OCI-LY7 (cell line): ENCODE data around the gene FRMD7. TPM values are rescaled to one million over a fixed set of nuclear protein-coding genes. Genes with fewer than 3 reads are reported as not detected.

Experiments used
- BruUV-seq: library from RNA; stranded (reverse); fragments of 400-500 nt; replicated peaks from 2 replicates; lab custom pipeline; 2021; lab: Mats Ljungman, UMichigan
- CTCF ChIA-PET: fragments of 300-600 bp; sonication (Branson Sonifier 250); formaldehyde crosslinking; loops from one replicate; lab custom pipeline; 2022; ENCODE audit warnings: antibody characterized with exemption; ENCODE audit not compliant: unreplicated experiment; lab: Charles Lee
- POLR2A ChIA-PET: fragments of 300-600 bp; sonication (Branson Sonifier 250); formaldehyde crosslinking; loops from one replicate; lab custom pipeline; 2022; ENCODE audit warnings: antibody characterized with exemption; lab: Charles Lee
- DNase-seq: peaks from one replicate; pipeline ENCODE4 v3.0.0-alpha.2; 2015; ENCODE audit warnings: low spot score
- H2AFZ ChIP-seq: fragments of 200-600 bp; sonication (generic), shearing (Covaris generic); 2 replicates; pipeline ENCODE4 v1.6.1; 2014; ENCODE audit warnings: mild to moderate bottlenecking, antibody characterized with exemption, low read length, moderate library complexity
- H3K27ac ChIP-seq: fragments of 200-600 bp; sonication (generic); 2 replicates; pipeline ENCODE4 v1.5.1; 2014; ENCODE audit warnings: mixed run types, low read depth, mild to moderate bottlenecking, moderate library complexity, low read length, inconsistent platforms; ENCODE audit not compliant: poor library complexity, severe bottlenecking
- H3K36me3 ChIP-seq: fragments of 200-600 bp; sonication (generic); 2 replicates; pipeline ENCODE4 v1.6.1; 2014; ENCODE audit warnings: mild to moderate bottlenecking, antibody characterized with exemption, low read length, moderate library complexity, mixed read lengths; ENCODE audit not compliant: insufficient read depth
- H3K4me1 ChIP-seq: fragments of 200-600 bp; sonication (generic); 2 replicates; pipeline ENCODE4 v1.5.1; 2014; ENCODE audit warnings: mild to moderate bottlenecking, low read length; ENCODE audit not compliant: insufficient read depth, poor library complexity, severe bottlenecking
- H3K4me2 ChIP-seq: fragments of 200-600 bp; sonication (generic); 2 replicates; pipeline ENCODE4 v1.6.1; 2014; ENCODE audit warnings: mild to moderate bottlenecking, low read length
- H3K4me3 ChIP-seq: fragments of 200-600 bp; sonication (generic); 2 replicates; pipeline ENCODE4 v1.5.1; 2014; ENCODE audit warnings: mild to moderate bottlenecking, low read depth, low read length; ENCODE audit not compliant: poor library complexity, severe bottlenecking
- H3K79me2 ChIP-seq: fragments of 200-600 bp; sonication (generic); 2 replicates; pipeline ENCODE4 v1.6.1; 2016; ENCODE audit warnings: low read depth, mild to moderate bottlenecking, low read length, moderate library complexity, mixed read lengths; ENCODE audit not compliant: insufficient read depth
- H3K9me2 ChIP-seq: fragments of 200-600 bp; sonication (generic); 2 replicates; pipeline ENCODE4 v1.6.1; 2016; ENCODE audit warnings: mild to moderate bottlenecking, low read length, mixed read lengths; ENCODE audit not compliant: insufficient read depth
- H3K9me3 ChIP-seq: fragments of 200-600 bp; sonication (generic); 2 replicates; pipeline ENCODE4 v1.6.1; 2014; ENCODE audit warnings: mild to moderate bottlenecking, mixed run types, low read length, mixed read lengths
- H4K20me1 ChIP-seq: fragments of 200-600 bp; sonication (generic); 2 replicates; pipeline ENCODE4 v1.6.1; 2014; ENCODE audit warnings: mild to moderate bottlenecking, antibody characterized with exemption, low read length, moderate library complexity, mixed read lengths; ENCODE audit not compliant: insufficient read depth
- EZH2phosphoT487 ChIP-seq: fragments of 200-600 bp; sonication (generic); IDR thresholded peaks from 2 replicates; pipeline ENCODE4 v1.6.1; 2018; ENCODE audit warnings: low read depth, borderline replicate concordance, mild to moderate bottlenecking, mixed run types, antibody characterized with exemption, low read length, moderate library complexity, mixed read lengths
- intact Hi-C: fragments of 100-400 bp; cut with micrococcal nuclease; formaldehyde crosslinking; loops from one replicate; pipeline ENCODE4 v1.10.0; 2022; ENCODE audit not compliant: unreplicated experiment
- total RNA-seq, 2 experiments: library from RNA; depleted of rRNA in 1 of 2; stranded (reverse); fragments of >200 nt in 1 of 2; shearing (Covaris generic) in 1 of 2; gene quantifications; 2 replicates each; pipeline ENCODE4 v1.2.3, GENCODE V29; 2014 to 2022
- TF ChIP-seq, protein P1 (sequence below): fragments of 200-600 bp; sonication (generic); conservative IDR thresholded peaks from 2 replicates; pipeline ENCODE4 v1.5.1; 2014; ENCODE audit warnings: mild to moderate bottlenecking, antibody characterized with exemption, low read length, moderate library complexity, mixed read lengths

FRMD7 gene
- total RNA-seq, 2 experiments from 2014 or later, result not detected

DNA sequence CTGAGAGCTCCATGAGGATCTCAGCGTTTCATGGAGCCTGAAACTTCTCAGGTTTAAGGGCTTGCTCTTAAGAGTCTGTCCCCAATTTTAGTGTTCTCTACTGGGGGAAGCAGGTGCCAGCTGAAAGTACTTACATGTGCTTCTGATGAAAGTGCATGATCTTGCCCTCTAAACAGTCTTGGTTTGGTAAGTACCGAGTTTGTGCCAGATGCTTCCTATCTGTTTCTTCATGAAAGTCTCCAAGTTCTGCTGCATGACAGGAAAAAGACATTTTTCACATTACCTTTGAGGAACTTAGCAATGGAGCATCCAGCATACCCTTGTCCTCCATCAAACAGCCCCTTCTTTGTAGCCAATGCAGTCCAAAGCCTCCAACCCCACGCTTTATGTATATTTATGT, 42.0 kb downstream of the FRMD7 start:
- no peaks in the 10 kb centered on the region for H3K36me3 ChIP-seq
- no peaks in the 10 kb centered on the region for H3K79me2 ChIP-seq
- H2AFZ ChIP-seq, result no peak overlapping the region
- BruUV-seq, result no TSS peak
- ChIA-PET CTCF (no interaction called here), POLR2A (no interaction called here)
- TF ChIP-seq, protein P1, sequence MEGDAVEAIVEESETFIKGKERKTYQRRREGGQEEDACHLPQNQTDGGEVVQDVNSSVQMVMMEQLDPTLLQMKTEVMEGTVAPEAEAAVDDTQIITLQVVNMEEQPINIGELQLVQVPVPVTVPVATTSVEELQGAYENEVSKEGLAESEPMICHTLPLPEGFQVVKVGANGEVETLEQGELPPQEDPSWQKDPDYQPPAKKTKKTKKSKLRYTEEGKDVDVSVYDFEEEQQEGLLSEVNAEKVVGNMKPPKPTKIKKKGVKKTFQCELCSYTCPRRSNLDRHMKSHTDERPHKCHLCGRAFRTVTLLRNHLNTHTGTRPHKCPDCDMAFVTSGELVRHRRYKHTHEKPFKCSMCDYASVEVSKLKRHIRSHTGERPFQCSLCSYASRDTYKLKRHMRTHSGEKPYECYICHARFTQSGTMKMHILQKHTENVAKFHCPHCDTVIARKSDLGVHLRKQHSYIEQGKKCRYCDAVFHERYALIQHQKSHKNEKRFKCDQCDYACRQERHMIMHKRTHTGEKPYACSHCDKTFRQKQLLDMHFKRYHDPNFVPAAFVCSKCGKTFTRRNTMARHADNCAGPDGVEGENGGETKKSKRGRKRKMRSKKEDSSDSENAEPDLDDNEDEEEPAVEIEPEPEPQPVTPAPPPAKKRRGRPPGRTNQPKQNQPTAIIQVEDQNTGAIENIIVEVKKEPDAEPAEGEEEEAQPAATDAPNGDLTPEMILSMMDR, result no peak
- TF ChIP-seq EZH2phosphoT487, result no peak
- no peak for DNase-seq
- H3K4me1 ChIP-seq, result no peaks in the 10 kb centered on the region
- H4K20me1 ChIP-seq, result no peaks in the 10 kb centered on the region
- H3K4me3 ChIP-seq, result no peak overlapping the region
- intact Hi-C loops, result no loop called here
- no peak overlapping the region for H3K4me2 ChIP-seq
- no peak overlapping the region for H3K27ac ChIP-seq
- H3K9me3 ChIP-seq, result no peaks in the 10 kb centered on the region
- H3K9me2 ChIP-seq, result no peaks in the 10 kb centered on the region

DNA sequence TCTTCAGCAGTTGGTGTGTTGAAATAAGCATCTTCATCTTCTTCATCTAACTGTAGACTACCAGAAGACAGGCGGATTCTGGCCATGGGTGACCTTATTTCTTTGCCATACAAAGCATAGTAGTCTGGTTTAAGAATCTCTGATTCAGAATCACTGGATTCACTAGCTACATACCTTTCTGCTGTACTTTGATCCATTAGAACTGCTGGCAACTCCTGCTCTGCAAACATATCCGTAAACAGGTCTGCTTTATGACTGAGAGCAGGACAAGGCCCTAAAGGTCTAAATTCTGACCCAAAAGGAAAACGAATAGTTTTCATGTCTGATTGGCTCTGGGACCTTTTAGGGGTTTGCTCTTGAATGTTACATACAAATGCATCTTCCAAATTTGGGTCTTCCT, 49.9 kb downstream of the FRMD7 start:
- Histone ChIP-seq H3K36me3 (peaks cover 11% of the 10 kb centered on the region; the same call in 1 of the 2 replicates), H3K4me2 (no peak overlapping the region), H2AFZ (no peak overlapping the region), H4K20me1 (no peaks in the 10 kb centered on the region), H3K79me2 (no peaks in the 10 kb centered on the region), H3K27ac (no peak overlapping the region), H3K4me3 (no peak overlapping the region), H3K4me1 (no peaks in the 10 kb centered on the region), H3K9me2 (no peaks in the 10 kb centered on the region), H3K9me3 (no peaks in the 10 kb centered on the region)
- intact Hi-C loops, result no loop called here
- CTCF ChIA-PET, result interaction anchor here (1.5 kb wide), 1 partner anchor 11 kb away, joined by 4 read pairs; no protein-coding TSS in a partner anchor
- POLR2A ChIA-PET, result interaction anchor here (1.0 kb wide), 1 partner anchor 19 kb away, joined by 5 read pairs; no protein-coding TSS in a partner anchor
- DNase-seq, result no peak
- no TSS peak for BruUV-seq
- no peak for TF ChIP-seq EZH2phosphoT487
- TF ChIP-seq, protein P1, result no peak

DNA sequence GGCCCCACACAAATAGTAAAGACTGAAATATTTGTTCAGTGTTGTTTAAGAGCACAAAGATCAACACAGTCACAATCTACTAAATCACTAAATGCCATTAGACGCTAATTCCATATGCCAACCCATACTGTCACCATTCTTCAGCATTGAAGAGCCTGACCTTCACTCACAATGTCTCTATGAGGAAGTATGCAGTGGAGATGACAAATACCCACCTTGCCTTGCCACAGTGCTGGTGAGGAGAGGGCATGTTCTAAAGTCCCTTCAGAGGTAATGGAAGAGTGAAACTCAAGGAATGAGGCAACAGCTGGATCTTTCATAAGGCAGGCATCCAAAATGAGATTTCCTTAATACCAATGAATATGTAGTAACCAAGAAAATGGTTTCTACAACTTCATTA, 50.4 kb downstream of the FRMD7 start:
- CTCF ChIA-PET, result no interaction called here

More for the DNA sequence above, 50.4 kb downstream of the FRMD7 start:
- Histone ChIP-seq H3K4me2 (no peak overlapping the region), H3K9me2 (no peaks in the 10 kb centered on the region), H3K27ac (no peak overlapping the region), H3K4me1 (no peaks in the 10 kb centered on the region), H3K36me3 (peaks cover 13% of the 10 kb centered on the region; the same call in 1 of the 2 replicates), H4K20me1 (no peaks in the 10 kb centered on the region), H3K9me3 (no peaks in the 10 kb centered on the region), H2AFZ (no peak overlapping the region), H3K79me2 (no peaks in the 10 kb centered on the region), H3K4me3 (no peak overlapping the region)
- DNase-seq, result no peak
- no peak for TF ChIP-seq EZH2phosphoT487
- TF ChIP-seq, protein P1, result no peak
- intact Hi-C loops, result no loop called here
- no TSS peak for BruUV-seq
- POLR2A ChIA-PET, result no interaction called here
